ENCODE results near the gene MAVS. TPM values are rescaled to one million over a fixed set of nuclear protein-coding genes. Genes with fewer than 3 reads are reported as not detected.
A peak's percentile ranks its signal among the peaks of the same experiment; 100 is the strongest.

MAVS gene
- total and polyA plus RNA-seq, 8 donors, result 9.5 to 25.1 (median 20.9) TPM

GRCh38 chr20:3808544-3808943, 38.1 kb upstream of the MAVS start:
- intact Hi-C loops (cut with DNase I), result no loop called here
- no peak for TF ChIP-seq CTCF (IDR thresholded peaks at IDR 0.05)
- DNase-seq (no peak), FAIRE-seq (no peak), ATAC-seq (no peak)
- Histone ChIP-seq H3K4me3 (no peak overlapping the region), H3K9me3 (no peaks in the 10 kb centered on the region), H3K4me1 (peaks cover 39 to 63% (median 51%) of the 10 kb centered on the region in 3 donors), H3K27me3 (no peaks in the 10 kb centered on the region), H3K27ac (peak overlapping the region; percentile 51 to 96 (median 86)), H3K36me3 (no peaks in the 10 kb centered on the region)
- 85 to 92% methylated on average over 3 of the region's 3 CpGs for WGBS, 2 donors

- intact Hi-C loops (cut with DNase I), result no loop called here
These were observed 35.0 kb upstream of the MAVS start for GRCh38 chr20:3811467-3812258.

GRCh38 chr20:3812259-3812681, 34.4 kb upstream of the MAVS start:
- Histone ChIP-seq H3K27me3 (no peaks in the 10 kb centered on the region), H3K4me1 (peaks cover 35 to 53% (median 38%) of the 10 kb centered on the region in 3 donors), H3K9me3 (no peaks in the 10 kb centered on the region), H3K27ac (peak overlapping the region; percentile 74 to 93 (median 84)), H3K4me3 (no peak overlapping the region), H3K36me3 (no peaks in the 10 kb centered on the region)
- DNase-seq (no peak), ATAC-seq (no peak), FAIRE-seq (no peak)
- no peak for TF ChIP-seq CTCF (IDR thresholded peaks at IDR 0.05)
- intact Hi-C loops (cut with DNase I), result no loop called here
- 89 to 93% methylated on average over 5 to 9 of the region's 9 CpGs for WGBS, 2 donors

More at GRCh38 chr20:3811467-3812258, 35.0 kb upstream of the MAVS start:
- Histone ChIP-seq H3K36me3 (no peaks in the 10 kb centered on the region), H3K9me3 (no peaks in the 10 kb centered on the region), H3K27ac (peak overlapping the region; percentile 74 to 93 (median 84)), H3K4me1 (peaks cover 40 to 59% (median 44%) of the 10 kb centered on the region in 3 donors), H3K27me3 (no peaks in the 10 kb centered on the region), H3K4me3 (peak overlapping the region in 2 of 4 donors; percentile 29 to 31)
- peak; percentile 98 to 100 (median 99) for DNase-seq
- WGBS, 2 donors, result 4% methylated on average over 20 of the region's 20 CpGs
- ATAC-seq, result peak; percentile 83 to 91 (median 88)
- FAIRE-seq, result peak; percentile 76
- no peak for TF ChIP-seq CTCF (IDR thresholded peaks at IDR 0.05)

- FAIRE-seq (no peak), ATAC-seq (no peak), DNase-seq (no peak)
- Histone ChIP-seq H3K27me3 (no peaks in the 10 kb centered on the region), H3K9me3 (no peaks in the 10 kb centered on the region), H3K36me3 (no peaks in the 10 kb centered on the region), H3K4me3 (no peak overlapping the region), H3K27ac (peak overlapping the region; percentile 29 to 93 (median 82)), H3K4me1 (peaks cover 28 to 50% (median 33%) of the 10 kb centered on the region in 3 donors)
- intact Hi-C loops (cut with DNase I), result no loop called here
- TF ChIP-seq CTCF (IDR thresholded peaks at IDR 0.05), result no peak
- 50 to 52% methylated on average over 8 of the region's 8 CpGs for WGBS, 2 donors
These were observed 33.4 kb upstream of the MAVS start for GRCh38 chr20:3812975-3813847.

Data from pancreas (tissue), 10 donors.